Erythroblast (primary cell): ENCODE results near the gene SUN2.

Experiments used
- DNase-seq, 2 experiments: peaks; one replicate each; lab custom pipeline; 2025; lab: John Stamatoyannopoulos, UW
- GATA1 ChIP-seq: IDR thresholded peaks from 2 replicates; pipeline ENCODE4 v1.6.1; 2011; ENCODE audit warnings: low read depth, mild to moderate bottlenecking, control low read depth, low read length, moderate library complexity
- POLR2A ChIP-seq: IDR thresholded peaks from 2 replicates; pipeline ENCODE4 v1.6.1; 2011; ENCODE audit warnings: mild to moderate bottlenecking, low read length

The SUN2 gene

DNA sequence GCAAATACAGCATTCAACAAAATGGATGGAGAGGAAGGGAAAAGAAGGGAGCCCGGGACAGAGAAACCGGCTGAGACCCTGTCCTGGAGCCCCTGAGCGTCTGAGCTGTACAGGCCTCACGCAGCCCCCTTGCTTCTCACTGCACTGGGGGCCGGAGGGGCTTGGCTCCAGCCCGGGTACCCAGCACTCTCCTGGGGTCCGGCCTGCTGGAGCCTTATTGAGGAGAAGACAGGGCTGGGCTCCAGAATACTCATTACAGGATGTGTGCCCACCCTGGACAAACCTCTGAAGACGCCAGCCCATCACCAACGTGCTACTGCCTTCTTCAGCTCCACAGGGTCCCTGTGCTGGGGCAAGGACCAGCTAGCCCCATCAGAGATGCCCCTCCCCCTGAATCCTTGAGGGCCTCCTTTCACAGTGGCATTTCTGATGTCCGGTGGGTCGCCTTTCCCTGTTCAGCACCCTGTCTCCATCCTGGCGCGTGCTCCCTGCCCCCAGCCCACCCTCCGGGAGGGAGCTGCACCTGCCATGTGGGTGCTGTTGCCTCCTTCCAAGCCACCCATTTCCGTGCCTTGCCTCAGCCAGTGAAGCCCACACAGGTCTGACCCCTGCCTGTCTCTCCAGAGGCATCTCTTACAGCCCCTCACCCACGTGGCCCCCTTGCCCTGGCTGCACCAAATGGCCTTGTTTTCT is 14.6 kb upstream of the SUN2 start:
- no peak for DNase-seq
- TF ChIP-seq GATA1, result no peak
- no peak for TF ChIP-seq POLR2A

DNA sequence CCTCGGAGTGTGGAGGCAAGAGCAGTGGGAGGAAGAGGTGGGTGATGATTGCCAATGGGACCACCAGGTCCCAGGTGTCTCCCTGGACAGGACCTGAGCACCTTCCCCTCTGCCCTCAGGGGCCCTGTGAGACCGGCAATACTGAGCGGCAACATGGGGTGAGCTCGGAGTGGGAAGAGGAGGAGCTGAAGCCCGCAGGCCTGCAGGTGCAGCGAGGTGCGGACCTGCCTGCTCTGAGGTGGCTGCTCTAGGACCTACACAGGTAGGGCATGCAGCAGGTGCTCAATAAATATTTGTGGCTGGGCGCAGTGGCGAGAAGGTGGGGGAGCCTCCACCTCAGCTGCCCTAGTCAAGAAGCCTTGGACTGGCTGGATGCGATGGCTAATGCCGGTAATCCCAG is 12.2 kb upstream of the SUN2 start:
- TF ChIP-seq POLR2A (no peak), GATA1 (no peak)
- DNase-seq, result no peak

DNA sequence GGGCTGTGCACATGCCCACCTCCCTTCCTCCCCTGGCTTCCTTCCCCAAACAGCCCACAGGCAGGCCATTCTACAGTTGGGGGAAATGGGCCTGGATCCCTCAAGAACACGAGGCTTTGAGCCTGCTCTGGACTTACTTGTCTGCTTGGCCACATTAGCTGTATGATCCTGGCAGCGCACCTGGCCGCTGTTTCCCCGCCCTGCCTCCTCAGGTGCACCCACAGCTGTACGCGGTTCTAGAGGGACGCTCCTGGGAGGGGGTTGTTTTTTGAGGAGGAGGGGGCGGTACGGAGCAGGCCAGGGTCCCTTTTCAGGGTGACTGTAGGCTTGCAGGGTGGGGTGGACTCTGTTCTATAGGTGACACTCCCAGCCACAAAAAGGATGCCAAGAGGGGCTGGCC is 11.5 kb upstream of the SUN2 start:
- TF ChIP-seq GATA1 (no peak), POLR2A (no peak)
- no peak for DNase-seq

DNA sequence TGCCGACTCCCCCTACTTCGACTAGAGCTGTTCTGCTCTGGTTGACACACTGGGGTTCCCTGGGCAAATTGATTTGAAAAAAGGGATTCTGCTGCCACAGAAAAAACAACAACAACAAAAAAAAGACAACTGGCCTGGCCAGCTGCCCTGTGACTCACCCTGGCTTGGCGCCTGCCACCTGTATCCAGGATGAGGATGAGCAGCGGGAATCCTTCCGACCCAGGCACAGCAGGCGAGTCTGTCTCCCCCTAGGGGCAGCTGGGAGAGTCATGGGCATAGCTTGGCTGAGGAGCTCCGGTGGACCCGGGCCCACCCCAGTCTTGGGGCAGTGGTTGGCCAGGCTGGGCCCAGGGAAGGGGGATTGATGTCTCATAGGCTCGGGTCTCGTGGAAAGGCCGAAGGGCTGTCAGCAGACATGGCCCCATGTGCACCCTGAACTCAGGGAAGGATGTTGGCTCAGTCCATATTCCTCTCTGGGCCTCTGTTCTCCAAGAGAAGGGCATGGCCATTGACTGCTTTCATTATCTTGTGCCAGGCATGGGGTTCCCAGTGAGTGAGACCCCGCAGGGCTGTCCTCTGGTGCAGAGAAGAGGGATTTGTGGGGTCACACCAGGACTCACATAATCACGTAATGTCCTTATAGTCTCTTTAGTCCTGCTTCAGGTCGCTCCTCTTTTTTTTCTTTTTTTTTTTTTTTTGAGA is 10.4 kb upstream of the SUN2 start:
- peak; percentile 21 to 51 for DNase-seq
- TF ChIP-seq POLR2A (no peak), GATA1 (no peak)

DNA sequence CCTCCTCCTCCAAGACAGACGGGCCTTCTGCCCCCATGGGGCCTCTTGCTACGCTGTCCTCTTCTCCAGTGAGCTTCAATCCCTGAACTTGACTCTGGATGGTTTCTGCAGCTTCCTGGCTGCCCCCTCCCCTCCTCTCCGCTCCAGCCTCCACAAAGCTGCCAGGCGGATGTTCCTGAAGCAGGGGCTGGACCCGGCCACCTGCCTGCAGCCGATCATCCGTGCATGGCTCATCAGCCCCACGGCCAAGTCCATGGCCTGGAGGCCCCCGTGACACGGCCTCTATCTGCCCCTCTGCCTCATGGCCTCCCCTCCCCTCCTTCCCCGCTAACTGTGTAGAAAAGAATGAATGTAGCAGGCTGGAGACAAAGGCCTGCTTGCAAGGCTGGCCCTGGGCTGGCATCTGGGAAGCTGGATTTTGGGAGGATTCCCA is 6.8 kb upstream of the SUN2 start:
- TF ChIP-seq GATA1 (no peak), POLR2A (no peak)
- no peak for DNase-seq

DNA sequence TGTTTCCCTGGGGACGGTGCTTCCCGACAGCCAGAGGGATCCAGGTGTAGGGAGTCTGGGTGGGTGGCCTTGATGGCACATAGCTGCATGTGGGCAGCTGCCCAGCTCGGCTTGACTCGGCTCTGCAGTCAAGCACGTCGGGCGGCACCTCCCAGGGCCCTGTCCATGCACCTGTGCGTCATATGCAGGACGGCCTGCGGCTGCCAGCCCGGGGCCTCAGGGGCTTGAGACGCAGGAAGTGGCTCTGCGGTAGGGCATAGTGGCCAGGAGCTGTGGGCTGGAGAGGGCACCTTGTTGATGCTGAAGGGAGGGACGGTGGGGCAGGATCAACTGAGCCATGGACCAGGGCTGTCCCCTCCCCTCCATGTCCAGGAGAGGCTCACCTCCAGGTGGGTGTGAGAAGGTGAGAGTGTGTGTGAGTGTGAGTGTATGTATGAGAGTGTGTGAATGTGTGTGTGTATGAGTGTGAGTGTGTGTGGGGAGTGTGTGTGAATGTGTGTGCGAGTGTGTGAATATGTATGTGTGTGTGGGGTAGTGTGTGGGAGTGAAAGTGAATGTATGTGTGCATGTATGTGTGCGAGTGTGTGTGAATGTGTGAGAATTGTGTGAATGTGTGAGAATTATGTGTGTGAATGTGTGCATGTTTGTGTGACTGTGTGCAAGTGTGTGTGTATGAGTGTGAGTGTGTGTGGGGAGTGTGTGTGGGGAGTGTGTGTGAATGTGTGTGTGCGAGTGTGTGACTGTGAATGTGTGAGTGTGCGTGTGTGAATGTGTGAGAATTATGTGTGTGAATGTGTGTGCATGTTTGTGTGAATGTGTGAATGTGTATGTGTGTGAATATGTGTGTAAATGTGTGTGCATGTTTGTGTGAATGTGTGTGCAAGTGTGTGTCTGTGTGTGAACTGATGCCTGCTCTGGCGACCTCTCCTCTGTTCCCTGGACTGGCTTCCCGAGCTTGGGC is 5.7 kb upstream of the SUN2 start:
- DNase-seq, result no peak
- TF ChIP-seq GATA1, result no peak
- peak; percentile 17 for TF ChIP-seq POLR2A

DNA sequence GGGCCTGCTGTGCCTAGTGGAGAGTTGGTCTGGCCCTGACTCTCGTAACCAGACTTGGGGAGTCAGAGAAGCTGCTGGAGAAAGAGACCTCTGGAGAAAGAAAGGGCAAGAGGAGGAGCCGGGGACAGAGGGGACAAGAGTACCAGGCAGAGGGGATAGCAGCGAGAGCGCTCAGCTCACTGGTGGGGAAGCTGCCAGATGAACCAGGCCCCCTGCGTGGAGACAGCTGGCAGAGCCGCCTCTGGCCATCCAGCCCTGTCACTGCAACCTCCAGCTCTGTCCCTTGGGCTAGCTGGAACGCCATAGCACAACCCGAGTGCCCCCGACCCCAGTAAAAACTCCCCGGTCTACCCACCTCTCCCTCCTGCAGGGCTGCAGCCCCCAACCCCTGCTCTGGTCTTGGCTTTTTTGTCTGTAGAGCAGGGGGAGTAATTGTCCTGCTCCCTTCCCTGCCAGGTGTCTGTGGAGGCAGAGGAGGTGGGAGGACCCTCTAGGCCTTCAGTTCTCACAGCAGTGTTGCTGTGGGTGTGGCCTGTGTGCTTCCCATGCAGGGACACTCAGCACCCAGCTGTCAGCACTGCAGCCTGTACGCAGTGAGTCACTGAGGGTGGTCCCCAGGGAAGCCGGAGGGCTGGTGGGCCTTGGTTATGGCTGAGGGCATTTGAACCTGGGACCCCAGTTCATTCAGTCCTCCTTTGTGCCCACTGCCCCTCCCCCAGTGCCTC is 4.8 kb upstream of the SUN2 start:
- TF ChIP-seq GATA1, result no peak
- TF ChIP-seq POLR2A, result no peak

DNA sequence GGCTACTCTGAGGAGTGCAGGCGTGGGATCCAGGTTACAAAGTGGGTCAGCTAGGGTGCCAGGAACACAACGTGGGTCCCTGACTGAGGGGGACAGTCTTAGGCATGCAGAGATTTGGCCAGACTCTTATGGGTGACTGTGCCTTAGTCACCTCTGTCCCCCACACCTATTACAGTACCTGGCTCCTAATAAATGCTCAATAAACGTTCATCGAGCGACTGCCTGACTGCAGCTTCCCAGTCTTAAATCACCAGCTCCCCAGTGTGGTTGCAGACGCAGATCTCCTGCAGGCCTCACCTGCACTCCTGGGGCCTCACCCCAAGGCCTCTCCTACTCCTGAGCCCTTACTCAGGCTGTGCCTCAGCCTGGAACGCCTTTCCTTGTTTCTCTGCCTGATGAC is 3.2 kb upstream of the SUN2 start:
- DNase-seq, result no peak
- TF ChIP-seq GATA1 (no peak), POLR2A (no peak)

More for the DNA sequence above, 4.8 kb upstream of the SUN2 start:
- DNase-seq, result no peak

DNA sequence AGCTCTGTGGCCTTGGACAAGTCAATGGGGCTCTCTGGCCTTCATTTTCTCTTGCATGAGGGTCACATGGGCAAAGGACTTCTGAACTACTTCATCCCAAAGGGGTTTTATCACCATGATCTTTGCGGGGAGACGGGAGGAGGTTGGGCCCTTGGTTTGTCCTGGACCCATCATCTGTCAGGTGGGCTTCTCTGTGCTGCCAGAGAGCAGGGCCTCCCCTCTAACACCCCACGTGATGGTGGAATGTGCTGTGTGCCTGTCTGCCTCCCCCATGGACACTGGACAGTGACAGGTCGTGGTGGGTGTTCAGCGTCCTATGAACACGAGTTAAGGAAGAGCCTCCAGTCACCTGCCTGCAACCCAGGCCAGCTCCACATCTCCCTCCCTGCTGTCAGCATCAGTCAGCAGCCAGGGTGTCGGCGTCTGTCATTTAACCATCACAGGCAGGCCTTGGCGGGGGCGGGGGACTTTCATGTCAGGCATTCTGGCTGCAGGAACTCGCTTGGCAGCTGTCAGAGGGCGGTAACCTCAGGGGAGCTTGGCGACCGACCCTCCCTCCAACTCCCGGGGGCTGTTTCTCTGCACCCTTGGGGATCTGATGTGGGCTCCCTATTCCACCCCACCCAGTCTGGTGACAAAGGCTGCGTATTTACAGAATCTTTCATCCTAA is 2.6 kb upstream of the SUN2 start:
- peak in 1 of 2 experiments; percentile 25 for DNase-seq
- TF ChIP-seq GATA1, result no peak
- no peak for TF ChIP-seq POLR2A

DNA sequence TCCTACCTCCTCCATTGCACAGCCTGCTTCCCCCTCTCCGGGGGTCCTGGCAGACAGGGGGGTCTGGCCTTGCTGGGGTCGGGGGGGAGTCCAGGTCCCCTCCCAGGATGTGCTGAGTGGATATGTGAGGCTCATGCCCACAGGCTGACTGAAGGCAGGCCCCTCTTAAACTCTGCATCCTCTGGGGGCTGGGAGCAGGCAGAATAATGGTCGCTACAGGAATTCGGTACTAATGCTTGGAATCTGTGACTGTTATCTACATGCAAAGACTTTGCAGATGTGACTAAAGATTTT is 1.6 kb upstream of the SUN2 start:
- DNase-seq, result no peak
- TF ChIP-seq GATA1, result no peak

DNA sequence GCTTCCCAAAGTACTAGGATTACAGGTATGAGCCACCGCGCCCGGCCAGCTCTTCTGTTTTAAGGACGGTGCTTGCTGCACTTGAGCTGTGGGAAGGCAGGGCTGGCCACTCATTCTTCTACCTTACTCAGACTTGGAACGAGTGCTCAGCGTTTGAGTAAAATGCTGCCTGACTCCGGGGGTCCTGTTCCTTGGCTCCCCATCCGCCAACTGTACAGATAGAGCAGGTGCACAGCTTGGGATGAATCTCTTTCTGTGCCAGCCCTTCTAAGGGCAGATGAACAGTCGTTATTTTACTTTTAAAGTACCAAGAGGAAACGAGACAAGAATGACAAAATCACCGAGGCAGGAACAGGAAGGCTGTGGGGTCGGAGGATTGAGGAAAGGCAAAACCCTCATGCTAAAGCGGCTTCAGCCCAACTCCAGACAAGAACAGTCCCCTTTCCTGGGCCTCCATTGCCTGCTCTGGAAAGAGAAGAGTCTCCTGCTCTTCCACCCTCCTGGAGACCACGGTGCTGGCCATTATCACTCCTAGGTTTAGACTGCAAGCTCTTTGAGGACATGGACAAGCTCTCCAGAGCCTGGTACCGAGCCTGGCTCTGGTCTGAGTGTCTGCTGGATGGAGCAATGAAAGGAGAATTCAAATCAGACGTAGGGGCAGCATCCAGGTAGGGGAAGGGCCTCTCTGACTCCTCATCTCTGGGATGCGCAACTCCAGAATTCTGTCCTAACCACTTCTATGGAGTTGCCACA is 1.1 kb upstream of the SUN2 start:
- TF ChIP-seq GATA1 (no peak), POLR2A (no peak)
- peak; percentile 41 to 66 for DNase-seq

DNA sequence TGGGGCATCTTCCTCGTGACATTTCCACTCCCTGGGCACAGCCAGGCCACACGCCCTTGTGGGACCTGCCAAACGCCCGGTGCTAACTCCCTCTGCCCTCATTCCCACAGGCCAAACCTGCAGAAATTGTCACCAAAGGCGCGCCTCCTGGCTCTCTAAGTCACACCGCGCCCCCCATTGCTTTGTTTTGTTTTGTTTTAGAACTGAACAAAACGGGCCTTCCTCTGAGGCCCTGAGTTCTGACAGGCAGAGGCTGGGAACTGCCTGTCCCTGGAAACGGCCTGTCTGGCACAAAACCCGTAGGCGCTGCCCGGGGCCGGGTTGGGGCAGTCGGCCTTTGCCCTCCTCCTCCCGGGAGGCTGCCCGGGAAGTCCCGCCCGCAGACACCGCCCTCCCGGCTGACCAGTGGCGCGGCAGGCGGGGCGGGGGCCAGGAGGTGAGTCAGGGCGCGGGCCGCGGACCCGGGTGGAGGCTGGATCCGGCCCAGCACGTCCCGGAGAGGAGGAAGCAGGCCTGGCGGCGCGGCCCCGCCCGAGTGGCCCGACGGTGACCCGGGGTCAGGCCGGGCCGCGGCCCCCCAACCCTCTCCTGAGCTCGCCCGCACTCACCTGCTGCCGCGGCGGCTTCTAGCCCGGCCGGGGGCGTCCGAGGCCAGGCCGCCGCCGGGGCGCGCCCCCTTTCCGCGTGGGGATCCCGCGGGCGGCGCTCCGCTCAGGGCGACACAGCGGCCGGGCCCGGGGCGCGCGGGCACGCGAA is 465 bp downstream of the SUN2 start:
- DNase-seq, result peak; percentile 82 to 88
- TF ChIP-seq POLR2A (no peak), GATA1 (no peak)
